OCI-LY7 (cell line): ENCODE results near the gene ZFYVE16. TPM values are rescaled to one million over a fixed set of nuclear protein-coding genes. Genes with fewer than 3 reads are reported as not detected.
"Not testable (repeated sequence)": the region's sequence is repeated elsewhere in the genome, so short reads cannot be mapped to it uniquely, and the experiment has no call there.

ENCODE experiments used
- BruUV-seq: library from RNA; stranded (reverse); fragments of 400-500 nt; replicated peaks from 2 replicates; lab custom pipeline; 2021; lab: Mats Ljungman, UMichigan
- CTCF ChIA-PET: fragments of 300-600 bp; sonication (Branson Sonifier 250); formaldehyde crosslinking; loops from one replicate; lab custom pipeline; 2022; ENCODE audit warnings: antibody characterized with exemption; ENCODE audit not compliant: unreplicated experiment; lab: Charles Lee
- POLR2A ChIA-PET: fragments of 300-600 bp; sonication (Branson Sonifier 250); formaldehyde crosslinking; loops from one replicate; lab custom pipeline; 2022; ENCODE audit warnings: antibody characterized with exemption; lab: Charles Lee
- DNase-seq: peaks from one replicate; pipeline ENCODE4 v3.0.0-alpha.2; 2015; ENCODE audit warnings: low spot score
- H2AFZ ChIP-seq: fragments of 200-600 bp; sonication (generic), shearing (Covaris generic); 2 replicates; pipeline ENCODE4 v1.6.1; 2014; ENCODE audit warnings: mild to moderate bottlenecking, antibody characterized with exemption, low read length, moderate library complexity
- H3K27ac ChIP-seq: fragments of 200-600 bp; sonication (generic); 2 replicates; pipeline ENCODE4 v1.5.1; 2014; ENCODE audit warnings: mixed run types, low read depth, mild to moderate bottlenecking, moderate library complexity, low read length, inconsistent platforms; ENCODE audit not compliant: poor library complexity, severe bottlenecking
- H3K36me3 ChIP-seq: fragments of 200-600 bp; sonication (generic); 2 replicates; pipeline ENCODE4 v1.6.1; 2014; ENCODE audit warnings: mild to moderate bottlenecking, antibody characterized with exemption, low read length, moderate library complexity, mixed read lengths; ENCODE audit not compliant: insufficient read depth
- H3K4me1 ChIP-seq: fragments of 200-600 bp; sonication (generic); 2 replicates; pipeline ENCODE4 v1.5.1; 2014; ENCODE audit warnings: mild to moderate bottlenecking, low read length; ENCODE audit not compliant: insufficient read depth, poor library complexity, severe bottlenecking
- H3K4me2 ChIP-seq: fragments of 200-600 bp; sonication (generic); 2 replicates; pipeline ENCODE4 v1.6.1; 2014; ENCODE audit warnings: mild to moderate bottlenecking, low read length
- H3K4me3 ChIP-seq: fragments of 200-600 bp; sonication (generic); 2 replicates; pipeline ENCODE4 v1.5.1; 2014; ENCODE audit warnings: mild to moderate bottlenecking, low read depth, low read length; ENCODE audit not compliant: poor library complexity, severe bottlenecking
- H3K79me2 ChIP-seq: fragments of 200-600 bp; sonication (generic); 2 replicates; pipeline ENCODE4 v1.6.1; 2016; ENCODE audit warnings: low read depth, mild to moderate bottlenecking, low read length, moderate library complexity, mixed read lengths; ENCODE audit not compliant: insufficient read depth
- H3K9me2 ChIP-seq: fragments of 200-600 bp; sonication (generic); 2 replicates; pipeline ENCODE4 v1.6.1; 2016; ENCODE audit warnings: mild to moderate bottlenecking, low read length, mixed read lengths; ENCODE audit not compliant: insufficient read depth
- H3K9me3 ChIP-seq: fragments of 200-600 bp; sonication (generic); 2 replicates; pipeline ENCODE4 v1.6.1; 2014; ENCODE audit warnings: mild to moderate bottlenecking, mixed run types, low read length, mixed read lengths
- H4K20me1 ChIP-seq: fragments of 200-600 bp; sonication (generic); 2 replicates; pipeline ENCODE4 v1.6.1; 2014; ENCODE audit warnings: mild to moderate bottlenecking, antibody characterized with exemption, low read length, moderate library complexity, mixed read lengths; ENCODE audit not compliant: insufficient read depth
- CTCF ChIP-seq: fragments of 200-600 bp; sonication (generic); conservative IDR thresholded peaks from 2 replicates; pipeline ENCODE4 v1.5.1; 2014; ENCODE audit warnings: mild to moderate bottlenecking, antibody characterized with exemption, low read length, moderate library complexity, mixed read lengths
- EZH2phosphoT487 ChIP-seq: fragments of 200-600 bp; sonication (generic); IDR thresholded peaks from 2 replicates; pipeline ENCODE4 v1.6.1; 2018; ENCODE audit warnings: low read depth, borderline replicate concordance, mild to moderate bottlenecking, mixed run types, antibody characterized with exemption, low read length, moderate library complexity, mixed read lengths
- intact Hi-C: fragments of 100-400 bp; cut with micrococcal nuclease; formaldehyde crosslinking; loops from one replicate; pipeline ENCODE4 v1.10.0; 2022; ENCODE audit not compliant: unreplicated experiment
- total RNA-seq, 2 experiments: library from RNA; depleted of rRNA in 1 of 2; stranded (reverse); fragments of >200 nt in 1 of 2; shearing (Covaris generic) in 1 of 2; gene quantifications; 2 replicates each; pipeline ENCODE4 v1.2.3, GENCODE V29; 2014 to 2022

Gene ZFYVE16
- total RNA-seq, 2 experiments from 2014 or later: 8.0 to 21.6 TPM

- peak overlapping the region; percentile 9 for H3K27ac ChIP-seq
- H3K4me1 ChIP-seq: peaks cover 11% of the 10 kb centered on the region
- intact Hi-C loops: loop anchor here (10.0 kb wide), 1 partner anchor 255 kb away; the partner anchor contains the start of genes DHFR and MSH3
- peak overlapping the region; percentile 100 for H2AFZ ChIP-seq
- no peaks in the 10 kb centered on the region for H4K20me1 ChIP-seq
- no TSS peak for BruUV-seq
- H3K79me2 ChIP-seq: no peaks in the 10 kb centered on the region
- ChIA-PET CTCF (no interaction called here), POLR2A (no interaction called here)
- peaks cover 12% of the 10 kb centered on the region; the same call in 1 of the 2 replicates for H3K9me3 ChIP-seq
- peak; percentile 67 for DNase-seq
- H3K36me3 ChIP-seq: no peaks in the 10 kb centered on the region
- peak overlapping the region; percentile 26 for H3K4me3 ChIP-seq
- peak overlapping the region; percentile 49 for H3K4me2 ChIP-seq
- peak; percentile 29; the same call in 1 of the 2 replicates for TF ChIP-seq CTCF
- TF ChIP-seq EZH2phosphoT487: no peak
- no peaks in the 10 kb centered on the region for H3K9me2 ChIP-seq
Observed at GRCh38 chr5:80399526-80400239, 8.2 kb upstream of the ZFYVE16 start.

- H3K9me2 ChIP-seq, H3K36me3 ChIP-seq, DNase-seq, H4K20me1 ChIP-seq, POLR2A ChIA-PET, H3K27ac ChIP-seq, H3K4me3 ChIP-seq, H3K79me2 ChIP-seq, CTCF ChIA-PET, H3K4me2 ChIP-seq, BruUV-seq: not testable (repeated sequence)
- peaks cover 11% of the 10 kb centered on the region for H3K4me1 ChIP-seq
- peak overlapping the region; percentile 100 for H2AFZ ChIP-seq
- peaks cover 12% of the 10 kb centered on the region; the same call in 1 of the 2 replicates for H3K9me3 ChIP-seq
- intact Hi-C loops: loop anchor here (10.0 kb wide), 1 partner anchor 254 kb away; the partner anchor contains the start of genes DHFR and MSH3
Observed at GRCh38 chr5:80400368-80400767, 7.5 kb upstream of the ZFYVE16 start.

GRCh38 chr5:80403782-80404181 is 4.1 kb upstream of the ZFYVE16 start:
- peaks cover 18% of the 10 kb centered on the region for H3K4me1 ChIP-seq
- no peak overlapping the region for H3K4me2 ChIP-seq
- H4K20me1 ChIP-seq: no peaks in the 10 kb centered on the region
- H3K36me3 ChIP-seq: no peaks in the 10 kb centered on the region
- no TSS peak for BruUV-seq
- CTCF ChIA-PET: no interaction called here
- H3K9me2 ChIP-seq: no peaks in the 10 kb centered on the region
- H3K4me3 ChIP-seq: no peak overlapping the region
- no peak overlapping the region for H3K27ac ChIP-seq
- H3K9me3 ChIP-seq: peaks cover 12% of the 10 kb centered on the region; the same call in 1 of the 2 replicates
- TF ChIP-seq CTCF (no peak), EZH2phosphoT487 (no peak)
- intact Hi-C loops: loop anchor here (10.0 kb wide), 1 partner anchor 251 kb away; the partner anchor contains the start of genes DHFR and MSH3
- peaks cover 3% of the 10 kb centered on the region; the same call in 1 of the 2 replicates for H3K79me2 ChIP-seq
- POLR2A ChIA-PET: no interaction called here
- peak overlapping the region; percentile 14; the same call in 1 of the 2 replicates for H2AFZ ChIP-seq
- no peak for DNase-seq
